ENCODE data around the gene MRE11. TPM values are rescaled to one million over a fixed set of nuclear protein-coding genes. Genes with fewer than 3 reads are reported as not detected.

MRE11 gene
- total and polyA plus RNA-seq, 10 of the 15 experiments (the other 5 are each of a cell fraction or from before 2014, with no cell fraction given), result 16.2 to 39.2 (median 26.9) TPM

DNA sequence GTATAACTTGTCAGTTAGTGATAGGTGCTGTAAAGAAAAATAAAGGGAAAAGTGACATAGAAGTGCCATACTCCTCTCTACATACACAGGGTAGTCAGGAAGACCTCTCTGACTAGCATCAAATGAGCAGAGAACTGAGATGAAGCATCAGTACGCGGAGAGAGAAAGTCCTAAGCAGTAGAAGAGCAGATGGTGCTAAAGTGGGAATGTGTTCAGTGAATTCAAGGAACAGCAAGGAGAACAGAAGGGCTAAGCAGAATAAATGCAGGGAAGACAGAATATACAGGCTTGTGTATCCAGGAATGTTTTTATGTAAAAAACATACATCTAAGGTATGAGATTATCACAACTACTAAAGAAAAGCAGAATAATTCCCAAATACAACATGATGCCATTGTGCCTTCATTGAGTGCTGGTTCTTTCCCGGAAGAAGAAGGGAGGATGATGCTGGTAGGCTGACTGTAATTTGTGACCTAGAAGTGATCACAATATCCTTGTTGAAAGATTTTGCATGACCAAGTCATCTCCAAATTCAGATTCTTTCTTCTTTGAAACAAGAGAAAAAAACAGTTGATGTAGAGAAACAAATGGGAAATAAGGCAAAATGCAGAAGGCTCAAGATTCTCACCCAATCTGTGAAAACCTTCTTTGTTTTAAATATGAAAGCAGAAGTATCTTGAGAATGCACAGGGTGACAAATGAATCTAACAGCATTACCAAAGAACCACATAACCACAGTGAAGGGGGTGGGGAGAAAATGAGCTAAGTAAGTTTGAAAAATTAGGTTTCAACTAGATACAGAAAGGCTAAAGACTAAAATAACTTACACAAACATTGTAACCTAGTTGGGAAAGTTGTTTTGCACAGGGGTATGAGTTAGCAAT lies 20.5 kb downstream of the MRE11 start (continued):
- TF ChIP-seq REST (IDR thresholded peaks at IDR 0.05; ENCODE audit: low read depth, low read length) (no peak), NR2F1 (conservative IDR thresholded peaks at IDR 0.05) (peak; percentile 18; the same call in 1 of the 2 replicates), SP1 (IDR thresholded peaks at IDR 0.05; ENCODE audit: low read depth, low read length) (peak; percentile 60), BCL11A (IDR thresholded peaks at IDR 0.05; ENCODE audit: low read depth, low read length) (peak; percentile 90), EED (IDR thresholded peaks at IDR 0.05; ENCODE audit: low read depth) (peak; percentile 22; the same call in 1 of the 2 replicates), CHD2 (IDR thresholded peaks at IDR 0.05; ENCODE audit: borderline replicate concordance, low read depth, low read length) (peak; percentile 90), RUNX3 (IDR thresholded peaks at IDR 0.05; ENCODE audit: low read length) (peak; percentile 100), RAD51 (IDR thresholded peaks at IDR 0.05) (peak; percentile 67), BACH1 (IDR thresholded peaks at IDR 0.05; ENCODE audit: borderline replicate concordance) (peak; percentile 86; the same call in 1 of the 2 replicates), NBN (IDR thresholded peaks at IDR 0.05) (peak; percentile 94), NFYB (IDR thresholded peaks at IDR 0.05; ENCODE audit: insufficient read depth, low read depth, low read length) (0 out of 2 replicates have a peak, but pooled peaks have one; percentile 6), ZSCAN29 (IDR thresholded peaks at IDR 0.05) (no peak), RELB (IDR thresholded peaks at IDR 0.05; ENCODE audit: low read depth) (peak; percentile 86), ZNF384 (IDR thresholded peaks at IDR 0.05; ENCODE audit: borderline replicate concordance, low read depth, low read length) (peak; percentile 77; the same call in 1 of the 2 replicates), ASH2L (IDR thresholded peaks at IDR 0.05; ENCODE audit: borderline replicate concordance, low read depth) (no peak)
- TF ChIP-seq, protein P1, sequence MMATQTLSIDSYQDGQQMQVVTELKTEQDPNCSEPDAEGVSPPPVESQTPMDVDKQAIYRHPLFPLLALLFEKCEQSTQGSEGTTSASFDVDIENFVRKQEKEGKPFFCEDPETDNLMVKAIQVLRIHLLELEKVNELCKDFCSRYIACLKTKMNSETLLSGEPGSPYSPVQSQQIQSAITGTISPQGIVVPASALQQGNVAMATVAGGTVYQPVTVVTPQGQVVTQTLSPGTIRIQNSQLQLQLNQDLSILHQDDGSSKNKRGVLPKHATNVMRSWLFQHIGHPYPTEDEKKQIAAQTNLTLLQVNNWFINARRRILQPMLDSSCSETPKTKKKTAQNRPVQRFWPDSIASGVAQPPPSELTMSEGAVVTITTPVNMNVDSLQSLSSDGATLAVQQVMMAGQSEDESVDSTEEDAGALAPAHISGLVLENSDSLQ (IDR thresholded peaks at IDR 0.05), result peak; percentile 51; the same call in 1 of the 2 replicates
- TF ChIP-seq, protein P2, sequence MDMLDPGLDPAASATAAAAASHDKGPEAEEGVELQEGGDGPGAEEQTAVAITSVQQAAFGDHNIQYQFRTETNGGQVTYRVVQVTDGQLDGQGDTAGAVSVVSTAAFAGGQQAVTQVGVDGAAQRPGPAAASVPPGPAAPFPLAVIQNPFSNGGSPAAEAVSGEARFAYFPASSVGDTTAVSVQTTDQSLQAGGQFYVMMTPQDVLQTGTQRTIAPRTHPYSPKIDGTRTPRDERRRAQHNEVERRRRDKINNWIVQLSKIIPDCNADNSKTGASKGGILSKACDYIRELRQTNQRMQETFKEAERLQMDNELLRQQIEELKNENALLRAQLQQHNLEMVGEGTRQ (IDR thresholded peaks at IDR 0.05; ENCODE audit: borderline replicate concordance, low read depth, low read length), result no peak
